ENCODE data around the gene BTBD1.
"Not testable (repeated sequence)": the region's sequence is repeated elsewhere in the genome, so short reads cannot be mapped to it uniquely, and the experiment has no call there.

BTBD1 gene

DNA sequence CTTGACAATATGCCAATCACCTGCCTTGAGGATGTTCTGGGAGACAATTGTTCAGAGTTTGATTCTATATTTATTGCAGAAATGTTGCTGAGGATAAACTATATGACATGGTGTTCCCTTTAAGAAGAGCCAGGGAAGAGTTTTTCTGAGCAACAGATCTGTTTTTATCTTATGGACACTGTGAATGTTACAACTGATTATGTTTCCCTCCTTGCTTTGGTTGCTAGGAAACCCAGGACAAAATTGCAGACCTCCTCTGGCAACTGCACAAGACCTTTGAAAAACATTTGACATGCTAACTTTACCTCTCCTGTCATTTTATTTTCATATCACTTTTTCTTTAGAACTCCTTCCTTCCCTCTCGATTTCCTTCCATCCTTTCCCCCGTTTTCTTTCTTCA lies 32.2 kb upstream of the BTBD1 start:
- DNase-seq = no peak
- in situ Hi-C loops (cut with MboI; ENCODE audit: low pct_unique_long_range_greater_than_20kb, low sequenced_read_pairs) = no loop called here

DNA sequence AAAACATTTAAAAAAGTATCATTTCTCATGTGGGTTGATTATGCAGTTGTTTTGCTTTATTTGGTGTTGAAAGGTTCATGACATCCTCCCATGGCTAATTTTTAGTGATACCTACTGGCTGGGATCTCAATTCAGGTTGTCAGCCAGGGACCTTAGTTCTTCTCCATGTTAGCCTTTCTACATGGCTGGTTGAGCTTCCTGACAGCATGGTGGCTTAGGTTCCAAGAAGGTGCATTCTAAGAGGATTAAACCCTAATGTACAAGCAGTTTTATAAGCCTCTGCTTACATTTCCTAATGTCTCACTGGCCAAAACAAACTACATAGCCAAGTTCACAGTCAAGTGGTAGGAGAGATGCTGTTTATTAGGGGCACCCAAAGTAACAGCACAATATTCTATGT lies 31.0 kb upstream of the BTBD1 start:
- in situ Hi-C loops (cut with MboI; ENCODE audit: low pct_unique_long_range_greater_than_20kb, low sequenced_read_pairs) = no loop called here
- no peak for DNase-seq

GRCh38 chr15:83094583-83094982 lies 27.5 kb upstream of the BTBD1 start:
- in situ Hi-C loops (cut with MboI; ENCODE audit: low pct_unique_long_range_greater_than_20kb, low sequenced_read_pairs) = no loop called here
- DNase-seq = no peak

- DNase-seq = peak; percentile 91
- in situ Hi-C loops (cut with MboI; ENCODE audit: low pct_unique_long_range_greater_than_20kb, low sequenced_read_pairs) = no loop called here
Observed at GRCh38 chr15:83092309-83092976, 25.4 kb upstream of the BTBD1 start.

DNA sequence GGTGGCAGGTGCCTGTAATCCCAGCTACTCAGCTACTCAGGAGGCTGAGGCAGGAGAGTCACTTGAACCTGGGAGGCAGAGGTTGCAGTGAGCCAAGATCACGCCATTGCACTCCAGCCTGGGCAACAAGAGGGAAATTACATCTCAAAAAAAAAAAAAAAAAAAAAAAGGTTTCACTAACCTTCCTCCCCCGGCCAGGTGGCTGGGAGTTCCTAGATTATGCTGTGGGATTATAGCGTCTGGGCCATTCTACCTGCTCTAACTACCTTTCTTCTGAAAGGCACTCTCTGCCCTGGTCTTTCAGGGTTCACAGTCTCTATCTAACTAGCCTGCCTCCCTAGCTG lies 24.9 kb upstream of the BTBD1 start:
- in situ Hi-C loops (cut with MboI; ENCODE audit: low pct_unique_long_range_greater_than_20kb, low sequenced_read_pairs) = not testable (repeated sequence)

GRCh38 chr15:83090465-83090864 lies 23.4 kb upstream of the BTBD1 start:
- in situ Hi-C loops (cut with MboI; ENCODE audit: low pct_unique_long_range_greater_than_20kb, low sequenced_read_pairs) = no loop called here
- DNase-seq = no peak

More for the DNA sequence above, 24.9 kb upstream of the BTBD1 start:
- DNase-seq = not testable (repeated sequence)

DNA sequence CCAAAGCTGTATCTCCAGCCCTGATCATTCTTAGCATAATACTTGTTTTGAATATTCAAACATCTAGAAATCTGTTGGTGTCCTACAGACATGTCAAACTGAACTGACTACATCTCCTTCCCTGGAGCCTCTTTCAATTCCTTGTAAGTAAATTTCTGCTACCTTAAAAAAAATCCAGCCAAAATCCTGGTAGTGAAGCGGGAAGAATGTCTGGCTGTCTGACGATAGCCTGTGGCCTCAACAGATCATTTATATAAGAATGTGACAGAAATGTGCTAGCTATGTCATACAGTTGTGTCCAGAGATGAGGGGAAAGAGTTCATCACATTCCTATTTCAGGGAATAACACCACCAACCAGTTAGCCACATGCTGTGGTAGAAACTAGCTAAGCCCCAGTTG lies 21.8 kb upstream of the BTBD1 start:
- in situ Hi-C loops (cut with MboI; ENCODE audit: low pct_unique_long_range_greater_than_20kb, low sequenced_read_pairs) = no loop called here
- no peak for DNase-seq

DNA sequence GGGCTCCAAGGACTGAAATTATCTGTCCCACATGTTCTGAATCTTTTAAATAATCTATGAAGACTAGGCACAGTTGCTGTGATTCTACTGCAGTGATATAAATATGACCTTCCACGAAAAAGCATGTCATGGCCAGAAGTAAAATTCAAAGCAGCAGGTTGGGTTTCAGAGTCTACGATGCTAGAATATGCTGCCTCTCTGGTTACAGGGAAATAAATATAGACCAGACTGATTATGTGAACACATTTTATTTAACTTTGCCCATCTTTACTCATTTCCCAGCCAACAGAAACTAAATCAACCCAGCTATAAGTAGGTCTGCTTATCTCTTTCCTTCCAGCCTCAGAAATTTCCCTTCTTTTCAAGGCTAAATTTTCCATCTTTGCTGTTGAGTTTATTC lies 20.5 kb upstream of the BTBD1 start:
- in situ Hi-C loops (cut with MboI; ENCODE audit: low pct_unique_long_range_greater_than_20kb, low sequenced_read_pairs) = no loop called here
- DNase-seq = no peak

GRCh38 chr15:83085864-83086552 lies 19.0 kb upstream of the BTBD1 start:
- in situ Hi-C loops (cut with MboI; ENCODE audit: low pct_unique_long_range_greater_than_20kb, low sequenced_read_pairs) = not testable (repeated sequence)
- peak; percentile 33 for DNase-seq

DNA sequence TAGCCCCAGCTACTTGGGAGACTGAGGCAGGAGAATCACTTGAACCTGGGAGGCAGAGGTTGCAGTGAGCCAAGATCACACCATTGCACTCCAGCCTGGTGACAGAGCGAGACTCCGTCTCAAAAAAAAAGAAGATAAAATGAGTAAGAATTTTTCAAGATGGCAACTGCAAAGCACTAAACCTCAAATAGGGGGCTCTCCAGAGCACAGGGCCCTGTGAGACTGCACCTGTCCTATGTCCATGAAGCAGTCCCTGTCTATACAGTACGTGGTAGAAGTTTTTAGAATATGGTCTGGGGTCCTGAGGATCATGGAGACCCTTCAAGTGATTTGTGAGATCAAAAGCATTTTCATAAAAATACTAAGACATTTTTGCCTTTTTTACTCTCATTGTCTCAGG lies 18.4 kb upstream of the BTBD1 start:
- DNase-seq; in situ Hi-C loops (cut with MboI; ENCODE audit: low pct_unique_long_range_greater_than_20kb, low sequenced_read_pairs): not testable (repeated sequence)

DNA sequence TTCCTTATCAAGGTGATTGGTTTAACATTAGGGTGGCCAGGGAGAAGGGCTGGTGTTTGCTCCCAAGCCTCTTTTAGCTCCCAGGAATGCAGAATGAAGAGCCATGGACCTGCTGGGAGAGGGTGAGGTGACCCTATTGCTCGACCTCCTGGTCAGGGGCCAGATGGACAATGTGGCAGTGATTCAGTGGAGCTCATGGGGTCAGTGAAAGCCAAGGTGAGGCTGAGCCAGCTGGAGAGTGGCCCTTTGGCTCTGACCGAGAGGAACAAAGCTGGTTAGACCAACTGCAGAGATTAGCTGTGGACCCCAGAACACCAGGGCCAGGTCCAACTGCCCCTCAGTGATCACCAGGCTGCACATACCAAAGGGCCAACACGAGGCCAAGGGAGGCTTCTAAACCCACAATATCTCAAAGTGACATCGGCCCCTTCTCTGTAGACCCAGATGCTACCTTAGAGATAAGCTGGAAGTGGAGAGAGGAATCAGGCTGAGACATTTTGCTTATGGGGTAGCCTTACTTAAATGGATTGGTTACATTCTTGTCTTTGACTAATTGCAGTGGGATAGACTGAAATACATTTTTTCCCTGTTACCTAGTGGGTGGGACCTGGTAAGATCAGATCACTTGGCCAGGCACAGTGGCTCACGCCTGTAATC lies 15.8 kb upstream of the BTBD1 start:
- in situ Hi-C loops (cut with MboI; ENCODE audit: low pct_unique_long_range_greater_than_20kb, low sequenced_read_pairs) = no loop called here
- no peak for DNase-seq

GRCh38 chr15:83081256-83082014 lies 14.4 kb upstream of the BTBD1 start:
- no peak for DNase-seq
- in situ Hi-C loops (cut with MboI; ENCODE audit: low pct_unique_long_range_greater_than_20kb, low sequenced_read_pairs) = no loop called here

- DNase-seq = no peak
- in situ Hi-C loops (cut with MboI; ENCODE audit: low pct_unique_long_range_greater_than_20kb, low sequenced_read_pairs) = no loop called here
Observed at GRCh38 chr15:83078712-83079111, 11.7 kb upstream of the BTBD1 start.

- DNase-seq = no peak
Observed at GRCh38 chr15:83077491-83078230, 10.6 kb upstream of the BTBD1 start.

DNA sequence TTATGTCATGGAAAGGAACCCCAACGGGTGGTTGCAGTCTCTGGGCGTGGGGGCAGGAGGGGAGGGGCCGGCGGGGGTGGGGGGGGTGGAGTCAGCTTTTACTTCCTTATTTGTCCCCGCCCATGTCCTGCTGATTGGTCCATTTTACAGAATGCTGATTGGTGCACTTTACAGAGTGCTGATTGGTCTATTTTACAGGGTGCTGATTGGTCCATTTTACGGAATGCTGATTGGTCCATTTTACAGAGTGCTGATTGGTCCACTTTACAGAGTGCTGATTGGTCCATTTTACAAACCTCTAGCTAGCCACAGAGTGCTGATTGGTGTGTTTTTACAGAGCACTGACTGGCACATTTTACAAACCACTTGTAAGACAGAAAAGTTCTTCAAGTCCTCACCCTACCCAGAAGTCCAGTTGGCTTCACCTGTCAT lies 2.2 kb upstream of the BTBD1 start:
- peak; percentile 77 for DNase-seq
- in situ Hi-C loops (cut with MboI; ENCODE audit: low pct_unique_long_range_greater_than_20kb, low sequenced_read_pairs) = not testable (repeated sequence)

More at GRCh38 chr15:83077491-83078230, 10.6 kb upstream of the BTBD1 start:
- in situ Hi-C loops (cut with MboI; ENCODE audit: low pct_unique_long_range_greater_than_20kb, low sequenced_read_pairs) = no loop called here

- in situ Hi-C loops (cut with MboI; ENCODE audit: low pct_unique_long_range_greater_than_20kb, low sequenced_read_pairs) = no loop called here
- DNase-seq = peak; percentile 22
Observed at GRCh38 chr15:83068054-83068453, 1.0 kb upstream of the BTBD1 start.

- in situ Hi-C loops (cut with MboI; ENCODE audit: low pct_unique_long_range_greater_than_20kb, low sequenced_read_pairs) = no loop called here
- DNase-seq = no peak
Observed at GRCh38 chr15:83067638-83067962, 548 bp upstream of the BTBD1 start.

DNA sequence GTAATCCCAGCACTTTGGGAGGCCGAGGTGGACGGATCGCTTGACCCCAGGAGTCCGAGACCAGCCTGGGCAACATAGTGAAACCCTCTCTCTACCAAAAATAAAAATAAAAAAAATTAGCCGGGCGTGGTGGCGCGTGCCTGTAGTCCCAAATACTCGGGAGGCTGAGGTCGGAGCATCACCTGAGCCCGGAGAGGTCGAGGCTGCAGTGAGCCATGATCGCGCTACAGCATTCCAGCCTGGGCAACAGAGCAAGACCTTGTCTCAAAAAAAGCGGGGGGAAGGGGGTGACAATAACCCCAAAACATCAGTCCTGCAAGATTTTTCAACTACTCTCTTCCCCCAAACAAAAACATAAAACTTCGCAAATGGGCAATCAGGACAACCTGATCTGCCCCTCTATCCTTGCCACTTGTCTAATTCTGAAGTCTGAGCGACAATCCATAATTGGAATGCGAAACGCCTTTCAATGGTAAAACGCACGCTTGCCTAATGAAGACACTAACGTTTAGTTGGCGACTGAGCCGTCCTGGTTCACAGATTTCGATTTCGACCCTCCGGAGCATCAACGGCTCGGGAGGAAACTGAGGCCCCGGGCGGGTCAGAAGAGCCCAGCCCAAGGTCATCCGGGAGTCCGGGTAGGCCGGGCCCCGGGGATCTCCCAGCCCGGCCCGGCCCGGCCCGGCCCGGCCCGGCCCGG lies 868 bp downstream of the BTBD1 start:
- in situ Hi-C loops (cut with MboI; ENCODE audit: low pct_unique_long_range_greater_than_20kb, low sequenced_read_pairs) = no loop called here
- DNase-seq = peak; percentile 55

- in situ Hi-C loops (cut with MboI; ENCODE audit: low pct_unique_long_range_greater_than_20kb, low sequenced_read_pairs) = no loop called here
- DNase-seq = peak; percentile 39
Observed at GRCh38 chr15:83065431-83065830, 1.6 kb downstream of the BTBD1 start.
